Spleen (tissue), 11 donors: ENCODE data around the gene NUP214. TPM values are rescaled to one million over a fixed set of nuclear protein-coding genes. Genes with fewer than 3 reads are reported as not detected.
"Not testable (repeated sequence)": the region's sequence is repeated elsewhere in the genome, so short reads cannot be mapped to it uniquely, and the experiment has no call there.

Experiments
- DNase-seq: peaks from one replicate; pipeline ENCODE4 v3.0.0-alpha.2; 2020
- H3K27ac ChIP-seq, 8 donors: fragments of 200-600 bp; sonication (generic) in 7 of 8; 1 replicate in 4 of 8; 2 replicates in 4 of 8; pipeline versions ENCODE4 v1.5.0 to v1.8.0; 2016 to 2021; ENCODE audit warnings: inconsistent platforms in 4 of 8, mild to moderate bottlenecking in 4 of 8, moderate library complexity in 1 of 8
- H3K27me3 ChIP-seq, 7 donors: fragments of 200-600 bp; sonication (generic) in 6 of 7; replicated peaks in 1 of 7; 1 replicate in 4 of 7; 2 replicates in 3 of 7; pipeline versions ENCODE4 v1.5.0 to v1.8.0; 2016 to 2021; ENCODE audit warnings: inconsistent platforms in 3 of 7, mild to moderate bottlenecking in 1 of 7
- H3K36me3 ChIP-seq, 6 donors: fragments of 200-600 bp; sonication (generic) in 5 of 6; 1 replicate in 4 of 6; 2 replicates in 2 of 6; pipeline versions ENCODE4 v1.5.0 to v1.8.0; 2016 to 2021; ENCODE audit warnings: inconsistent platforms in 2 of 6
- H3K4me1 ChIP-seq, 6 donors: fragments of 200-600 bp; sonication (generic) in 5 of 6; 1 replicate in 3 of 6; 2 replicates in 3 of 6; pipeline versions ENCODE4 v1.5.0 to v1.8.0; 2016 to 2021; ENCODE audit warnings: inconsistent platforms in 3 of 6
- H3K4me3 ChIP-seq, 8 donors: fragments of 200-600 bp; sonication (generic) in 7 of 8; 1 replicate in 4 of 8; 2 replicates in 4 of 8; pipeline versions ENCODE4 v1.5.0 to v1.8.0; 2016 to 2021; ENCODE audit warnings: inconsistent platforms in 4 of 8, mild to moderate bottlenecking in 4 of 8, moderate library complexity in 2 of 8
- H3K9me3 ChIP-seq, 8 donors: fragments of 200-600 bp; sonication (generic) in 7 of 8; 1 replicate in 4 of 8; 2 replicates in 4 of 8; pipeline versions ENCODE4 v1.5.0 to v1.8.0; 2016 to 2021; ENCODE audit warnings: inconsistent platforms in 4 of 8
- POLR2A ChIP-seq, 3 donors: fragments of 450-650 bp; IDR thresholded peaks; one replicate each; pipeline ENCODE4 v1.5.1; 2017; ENCODE audit warnings: antibody characterized with exemption in 3 of 3, mild to moderate bottlenecking in 1 of 3
- POLR2AphosphoS5 ChIP-seq, 3 donors: sonication (generic); formaldehyde crosslinking; IDR thresholded peaks; one replicate each; pipeline ENCODE4 v1.5.1; 2017; ENCODE audit warnings: antibody characterized with exemption in 3 of 3
- WGBS, 5 donors: extraction: QIAGEN DNeasy Blood & Tissue Kit in 3 of 5; methylation state at CpG; one replicate each; pipeline versions ENCODE4 v1.1.5 to v1.1.7; 2013 to 2018; 5-methylcytosine and 5-hydroxymethylcytosine counted together
- intact Hi-C: fragments of 100-400 bp; cut with DNase I; formaldehyde crosslinking; loops from one replicate; pipeline ENCODE4 v1.15.0; 2023; ENCODE audit warnings: low total_unique reads
- polyA plus RNA-seq, 3 donors: library from polyadenylated mRNA; stranded (reverse); fragments of 200-250 nt; gene quantifications; one replicate each; pipeline ENCODE4 v1.2.1, GENCODE V29; 2013
- total RNA-seq, 7 donors: library from RNA; depleted of rRNA in 3 of 7; stranded (reverse); fragments of >200 nt in 3 of 7; fragmentation: NEBNext Ultra II Directional in 4 of 7; extraction: Animal tissue kit (Norgen Biotek cat#: 25700) in 4 of 7; gene quantifications; one replicate each; pipeline versions ENCODE4 v1.1.0 to v1.2.1, GENCODE V29; 2016 to 2021
- TF ChIP-seq, protein P1 (sequence below), 11 experiments: fragments of 200-600 bp in 7 of 11; fragments of 450-650 bp in 4 of 11; sonication (generic) in 4 of 11; IDR thresholded peaks in 8 of 11; conservative IDR thresholded peaks in 3 of 11; 1 replicate in 7 of 11; 2 replicates in 4 of 11; pipeline versions ENCODE4 v1.4.0 to v1.8.0; 2016 to 2021; ENCODE audit warnings: antibody characterized with exemption in 11 of 11, inconsistent platforms in 4 of 11, mild to moderate bottlenecking in 1 of 11
- donor health status: healthy with polysubstance abuse.
- donor health status: DM: no; HTN: no; CAD: no; lungs with moderate emphysema.
- donor health status: DM: no; HTN: no; CAD: no.
- donor health status: Bipolar disorder and iron deficiency.
- donor health status: healthy.
- donor health status: DM: no; HTN: no; CAD: no.
- donor health status: DM: yes; HTN: yes; CAD: no.

Gene NUP214
- total and polyA plus RNA-seq, 10 donors = 21.4 to 182 (median 121) TPM

DNA sequence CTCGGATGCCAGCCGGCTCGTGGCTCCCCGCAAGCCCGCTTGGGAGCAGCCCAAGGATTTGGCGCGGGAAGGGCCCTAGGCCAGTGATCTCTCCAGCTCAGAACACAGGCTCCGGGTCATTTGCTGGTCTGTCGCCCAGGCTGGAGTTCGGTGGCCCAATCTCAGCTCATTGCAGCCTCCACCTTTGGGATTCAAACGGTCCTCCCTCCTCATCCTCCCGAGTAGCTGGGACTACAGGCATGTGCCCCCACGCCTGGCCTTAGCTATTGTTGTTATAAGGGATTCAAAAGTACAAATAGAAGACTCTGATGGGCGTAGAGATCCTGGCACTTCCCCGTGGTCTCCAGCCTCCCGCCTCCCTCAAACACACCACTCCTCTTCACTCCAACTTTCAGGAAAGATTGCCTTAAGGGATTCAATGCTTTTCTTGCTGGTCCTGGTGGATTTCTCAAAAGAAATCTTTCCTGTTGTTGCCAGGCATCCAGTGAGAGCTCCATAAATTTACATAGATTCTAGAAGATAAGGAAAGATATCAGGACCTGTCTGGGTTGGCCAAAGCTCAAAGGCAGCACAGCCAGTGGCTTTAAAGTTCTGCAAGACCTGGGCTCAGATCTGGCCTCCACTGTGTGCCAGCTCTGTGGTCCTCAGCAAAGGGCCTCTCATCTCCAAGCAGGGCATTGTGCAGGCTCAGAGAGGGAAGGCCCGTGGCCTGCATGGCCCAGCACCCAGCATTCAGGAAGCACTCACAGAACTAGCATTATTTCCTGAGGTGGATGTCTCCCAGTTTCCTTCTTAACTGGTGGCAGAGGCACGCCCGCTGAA is 28.0 kb upstream of the NUP214 start:
- TF ChIP-seq, protein P1, sequence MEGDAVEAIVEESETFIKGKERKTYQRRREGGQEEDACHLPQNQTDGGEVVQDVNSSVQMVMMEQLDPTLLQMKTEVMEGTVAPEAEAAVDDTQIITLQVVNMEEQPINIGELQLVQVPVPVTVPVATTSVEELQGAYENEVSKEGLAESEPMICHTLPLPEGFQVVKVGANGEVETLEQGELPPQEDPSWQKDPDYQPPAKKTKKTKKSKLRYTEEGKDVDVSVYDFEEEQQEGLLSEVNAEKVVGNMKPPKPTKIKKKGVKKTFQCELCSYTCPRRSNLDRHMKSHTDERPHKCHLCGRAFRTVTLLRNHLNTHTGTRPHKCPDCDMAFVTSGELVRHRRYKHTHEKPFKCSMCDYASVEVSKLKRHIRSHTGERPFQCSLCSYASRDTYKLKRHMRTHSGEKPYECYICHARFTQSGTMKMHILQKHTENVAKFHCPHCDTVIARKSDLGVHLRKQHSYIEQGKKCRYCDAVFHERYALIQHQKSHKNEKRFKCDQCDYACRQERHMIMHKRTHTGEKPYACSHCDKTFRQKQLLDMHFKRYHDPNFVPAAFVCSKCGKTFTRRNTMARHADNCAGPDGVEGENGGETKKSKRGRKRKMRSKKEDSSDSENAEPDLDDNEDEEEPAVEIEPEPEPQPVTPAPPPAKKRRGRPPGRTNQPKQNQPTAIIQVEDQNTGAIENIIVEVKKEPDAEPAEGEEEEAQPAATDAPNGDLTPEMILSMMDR (IDR thresholded peaks at IDR 0.05 in 8 of 11, conservative IDR thresholded peaks at IDR 0.05 in 3 of 11) = no peak
- TF ChIP-seq POLR2AphosphoS5 (IDR thresholded peaks at IDR 0.05) = peak; percentile 9 to 44 (median 23)
- H3K36me3 ChIP-seq = peaks cover 0 to 16% (median 0%) of the 10 kb centered on the region in 6 donors
- peaks cover 6 to 95% (median 59%) of the 10 kb centered on the region in 6 donors for H3K4me1 ChIP-seq
- intact Hi-C loops = no loop called here
- H3K27me3 ChIP-seq = peaks cover 4 to 59% (median 20%) of the 10 kb centered on the region in 7 donors
- no peak for DNase-seq
- 34 to 56% (median 40%) methylated on average over 8 to 19 of the region's 19 CpGs for whole genome bisulfite sequencing, 5 donors
- H3K9me3 ChIP-seq = no peaks in the 10 kb centered on the region
- H3K4me3 ChIP-seq = peak overlapping the region; percentile 31 to 77 (median 60)
- H3K27ac ChIP-seq = peak overlapping the region in 6 of 8 donors; percentile 57 to 90 (median 86)

DNA sequence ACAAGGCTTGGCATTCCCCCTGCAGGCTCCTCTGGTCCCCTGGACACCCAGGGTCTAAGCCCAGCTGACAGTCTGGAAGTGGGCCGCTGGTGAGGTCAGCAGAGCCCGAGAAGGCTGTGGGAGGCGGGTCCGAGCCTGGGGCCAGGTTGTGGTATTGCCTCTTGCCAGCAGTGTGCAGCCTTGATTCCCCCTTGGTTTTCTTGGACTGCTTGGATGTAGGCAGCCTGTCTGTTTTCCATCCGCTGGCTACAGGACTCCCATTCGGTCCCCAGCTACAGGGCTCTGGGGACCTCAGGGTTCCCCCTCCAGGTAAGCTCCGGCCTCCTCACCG is 27.5 kb upstream of the NUP214 start:
- peak overlapping the region in 7 of 8 donors; percentile 27 to 90 (median 85) for H3K27ac ChIP-seq
- peaks cover 4 to 56% (median 20%) of the 10 kb centered on the region in 7 donors for H3K27me3 ChIP-seq
- WGBS, 5 donors = 60 to 82% (median 75%) methylated on average over 5 to 8 of the region's 8 CpGs
- peaks cover 6 to 96% (median 59%) of the 10 kb centered on the region in 6 donors for H3K4me1 ChIP-seq
- no peaks in the 10 kb centered on the region for H3K9me3 ChIP-seq
- TF ChIP-seq POLR2AphosphoS5 (IDR thresholded peaks at IDR 0.05) (no peak), POLR2A (IDR thresholded peaks at IDR 0.05) (no peak)
- TF ChIP-seq, protein P1 (IDR thresholded peaks at IDR 0.05 in 8 of 11, conservative IDR thresholded peaks at IDR 0.05 in 3 of 11) = no peak
- DNase-seq = no peak
- peak overlapping the region; percentile 31 to 77 (median 60) for H3K4me3 ChIP-seq
- peaks cover 0 to 16% (median 0%) of the 10 kb centered on the region in 6 donors for H3K36me3 ChIP-seq
- intact Hi-C loops = no loop called here

GRCh38 chr9:131098391-131099101 is 26.8 kb upstream of the NUP214 start:
- peaks cover 6 to 96% (median 61%) of the 10 kb centered on the region in 6 donors for H3K4me1 ChIP-seq
- peaks cover 4 to 50% (median 20%) of the 10 kb centered on the region in 7 donors for H3K27me3 ChIP-seq
- no peaks in the 10 kb centered on the region for H3K9me3 ChIP-seq
- H3K27ac ChIP-seq = peak overlapping the region in 7 of 8 donors; percentile 51 to 90 (median 85)
- H3K4me3 ChIP-seq = peak overlapping the region; percentile 31 to 77 (median 60)
- peaks cover 0 to 16% (median 0%) of the 10 kb centered on the region in 6 donors for H3K36me3 ChIP-seq
- TF ChIP-seq POLR2A (IDR thresholded peaks at IDR 0.05) = no peak
- peak in 1 of 3 donors; percentile 29 for TF ChIP-seq POLR2AphosphoS5 (IDR thresholded peaks at IDR 0.05)
- DNase-seq = no peak
- WGBS, 5 donors = 62 to 77% (median 65%) methylated on average over 7 to 13 of the region's 13 CpGs
- intact Hi-C loops = no loop called here

DNA sequence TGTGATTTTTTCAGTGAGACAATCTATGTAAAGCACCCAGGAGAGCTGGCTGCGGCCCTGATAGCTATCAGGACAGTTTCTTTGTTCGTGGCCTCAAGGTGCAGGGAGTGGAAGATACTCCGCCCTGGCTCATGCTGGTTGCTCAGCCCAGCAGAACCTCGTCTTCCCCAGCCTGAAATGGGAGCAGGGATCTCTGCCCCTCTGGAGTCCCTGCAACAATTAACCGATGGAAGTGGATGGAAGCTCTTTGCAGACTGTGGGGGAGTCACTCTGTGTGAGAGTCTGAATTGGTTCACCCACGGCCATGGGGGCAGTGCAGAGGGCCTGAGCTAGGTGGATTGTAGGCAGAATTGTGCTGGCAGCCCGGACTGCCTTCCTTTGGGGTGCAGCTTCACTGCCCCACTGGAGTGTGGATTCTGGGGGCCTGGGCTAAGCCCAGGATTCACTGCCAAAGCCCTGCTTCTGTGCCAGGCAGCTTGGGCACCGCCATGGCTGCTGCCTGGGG is 26.2 kb upstream of the NUP214 start:
- peaks cover 6 to 100% (median 63%) of the 10 kb centered on the region in 6 donors for H3K4me1 ChIP-seq
- peak overlapping the region in 7 of 8 donors; percentile 29 to 77 (median 64) for H3K4me3 ChIP-seq
- no peak for DNase-seq
- 46 to 81% (median 71%) methylated on average over 5 to 8 of the region's 8 CpGs for WGBS, 5 donors
- intact Hi-C loops = no loop called here
- H3K27me3 ChIP-seq = peaks cover 4 to 45% (median 20%) of the 10 kb centered on the region in 7 donors
- H3K36me3 ChIP-seq = peaks cover 0 to 16% (median 0%) of the 10 kb centered on the region in 6 donors
- no peak for TF ChIP-seq POLR2A (IDR thresholded peaks at IDR 0.05)
- TF ChIP-seq, protein P1 (IDR thresholded peaks at IDR 0.05 in 8 of 11, conservative IDR thresholded peaks at IDR 0.05 in 3 of 11) = no peak
- TF ChIP-seq POLR2AphosphoS5 (IDR thresholded peaks at IDR 0.05) = no peak
- H3K9me3 ChIP-seq = no peaks in the 10 kb centered on the region
- peak overlapping the region in 7 of 8 donors; percentile 55 to 90 (median 85) for H3K27ac ChIP-seq

- H3K27me3 ChIP-seq = peaks cover 4 to 38% (median 20%) of the 10 kb centered on the region in 7 donors
- 81 to 89% (median 83%) methylated on average over 8 of the region's 8 CpGs for WGBS, 5 donors
- peak overlapping the region in 4 of 8 donors; percentile 55 to 77 (median 71) for H3K4me3 ChIP-seq
- peaks cover 6 to 100% (median 64%) of the 10 kb centered on the region in 6 donors for H3K4me1 ChIP-seq
- H3K9me3 ChIP-seq, DNase-seq, intact Hi-C loops: not testable (repeated sequence)
- peak overlapping the region; percentile 31 to 90 (median 85) for H3K27ac ChIP-seq
- H3K36me3 ChIP-seq = peaks cover 0 to 16% (median 0%) of the 10 kb centered on the region in 6 donors
Observed at GRCh38 chr9:131099845-131100244, 25.5 kb upstream of the NUP214 start.
